Ishikawa (cell line): ENCODE data around the gene PDCD6IP.

ENCODE experiments used
- CEBPB ChIP-seq: IDR thresholded peaks from 2 replicates; pipeline ENCODE4 v1.6.1; 2012
- CREB1 ChIP-seq: IDR thresholded peaks from 2 replicates; pipeline ENCODE4 v1.6.1; 2012; ENCODE audit warnings: low read depth
- EGR1 ChIP-seq: IDR thresholded peaks from 2 replicates; pipeline ENCODE4 v1.6.1; 2012
- EP300 ChIP-seq: IDR thresholded peaks from 2 replicates; pipeline ENCODE4 v1.6.1; 2012; ENCODE audit warnings: borderline replicate concordance
- FOXM1 ChIP-seq: IDR thresholded peaks from 2 replicates; pipeline ENCODE4 v1.6.1; 2012; ENCODE audit warnings: low read depth, borderline replicate concordance
- NFIC ChIP-seq: IDR thresholded peaks from 2 replicates; pipeline ENCODE4 v1.6.1; 2012
- RAD21 ChIP-seq: IDR thresholded peaks from 2 replicates; pipeline ENCODE4 v1.6.1; 2012; ENCODE audit warnings: low read depth
- TAF1 ChIP-seq: IDR thresholded peaks from 2 replicates; pipeline ENCODE4 v1.6.1; 2012; ENCODE audit warnings: low read depth, mild to moderate bottlenecking
- TCF12 ChIP-seq: IDR thresholded peaks from 2 replicates; pipeline ENCODE4 v1.6.1; 2012; ENCODE audit warnings: low read depth
- TEAD4 ChIP-seq: IDR thresholded peaks from 2 replicates; pipeline ENCODE4 v1.6.1; 2012
- YY1 ChIP-seq: IDR thresholded peaks from 2 replicates; pipeline ENCODE4 v1.6.1; 2012; ENCODE audit warnings: low read depth
- ZBTB7A ChIP-seq: IDR thresholded peaks from 2 replicates; pipeline ENCODE4 v1.6.1; 2012; ENCODE audit warnings: low read depth
- TF ChIP-seq, protein P1 (sequence below): IDR thresholded peaks from 2 replicates; pipeline ENCODE4 v1.6.1; 2012
- TF ChIP-seq, protein P2 (sequence below): IDR thresholded peaks from 2 replicates; pipeline ENCODE4 v1.6.1; 2012; ENCODE audit warnings: low read depth, mild to moderate bottlenecking
- TF ChIP-seq, protein P3 (sequence below): IDR thresholded peaks from 2 replicates; pipeline ENCODE4 v1.6.1; 2012

The PDCD6IP gene

DNA sequence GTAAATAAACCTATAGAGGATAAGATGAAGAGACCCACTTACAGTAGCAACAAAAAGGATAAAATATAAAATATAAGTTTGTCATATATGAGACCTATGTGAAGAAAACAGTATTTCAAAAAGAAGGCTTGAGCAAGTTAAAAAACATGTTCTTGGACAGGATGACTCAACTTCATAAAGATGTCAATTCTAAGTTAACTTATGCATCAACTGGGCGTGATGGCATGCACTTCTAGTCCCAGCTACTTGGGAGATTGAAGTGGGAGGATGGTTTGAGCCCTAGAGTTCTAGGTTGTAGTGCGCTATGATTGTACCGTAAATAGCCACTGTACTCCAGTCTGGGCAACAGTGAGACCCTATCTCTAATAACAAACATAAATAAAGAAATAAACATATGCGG is 59.7 kb downstream of the PDCD6IP start:
- TF ChIP-seq TEAD4 (no peak), CREB1 (no peak), ZBTB7A (no peak), TAF1 (no peak), TCF12 (no peak)
- TF ChIP-seq, protein P1, sequence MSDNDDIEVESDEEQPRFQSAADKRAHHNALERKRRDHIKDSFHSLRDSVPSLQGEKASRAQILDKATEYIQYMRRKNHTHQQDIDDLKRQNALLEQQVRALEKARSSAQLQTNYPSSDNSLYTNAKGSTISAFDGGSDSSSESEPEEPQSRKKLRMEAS = no peak
- TF ChIP-seq, protein P2, sequence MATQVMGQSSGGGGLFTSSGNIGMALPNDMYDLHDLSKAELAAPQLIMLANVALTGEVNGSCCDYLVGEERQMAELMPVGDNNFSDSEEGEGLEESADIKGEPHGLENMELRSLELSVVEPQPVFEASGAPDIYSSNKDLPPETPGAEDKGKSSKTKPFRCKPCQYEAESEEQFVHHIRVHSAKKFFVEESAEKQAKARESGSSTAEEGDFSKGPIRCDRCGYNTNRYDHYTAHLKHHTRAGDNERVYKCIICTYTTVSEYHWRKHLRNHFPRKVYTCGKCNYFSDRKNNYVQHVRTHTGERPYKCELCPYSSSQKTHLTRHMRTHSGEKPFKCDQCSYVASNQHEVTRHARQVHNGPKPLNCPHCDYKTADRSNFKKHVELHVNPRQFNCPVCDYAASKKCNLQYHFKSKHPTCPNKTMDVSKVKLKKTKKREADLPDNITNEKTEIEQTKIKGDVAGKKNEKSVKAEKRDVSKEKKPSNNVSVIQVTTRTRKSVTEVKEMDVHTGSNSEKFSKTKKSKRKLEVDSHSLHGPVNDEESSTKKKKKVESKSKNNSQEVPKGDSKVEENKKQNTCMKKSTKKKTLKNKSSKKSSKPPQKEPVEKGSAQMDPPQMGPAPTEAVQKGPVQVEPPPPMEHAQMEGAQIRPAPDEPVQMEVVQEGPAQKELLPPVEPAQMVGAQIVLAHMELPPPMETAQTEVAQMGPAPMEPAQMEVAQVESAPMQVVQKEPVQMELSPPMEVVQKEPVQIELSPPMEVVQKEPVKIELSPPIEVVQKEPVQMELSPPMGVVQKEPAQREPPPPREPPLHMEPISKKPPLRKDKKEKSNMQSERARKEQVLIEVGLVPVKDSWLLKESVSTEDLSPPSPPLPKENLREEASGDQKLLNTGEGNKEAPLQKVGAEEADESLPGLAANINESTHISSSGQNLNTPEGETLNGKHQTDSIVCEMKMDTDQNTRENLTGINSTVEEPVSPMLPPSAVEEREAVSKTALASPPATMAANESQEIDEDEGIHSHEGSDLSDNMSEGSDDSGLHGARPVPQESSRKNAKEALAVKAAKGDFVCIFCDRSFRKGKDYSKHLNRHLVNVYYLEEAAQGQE = no peak

DNA sequence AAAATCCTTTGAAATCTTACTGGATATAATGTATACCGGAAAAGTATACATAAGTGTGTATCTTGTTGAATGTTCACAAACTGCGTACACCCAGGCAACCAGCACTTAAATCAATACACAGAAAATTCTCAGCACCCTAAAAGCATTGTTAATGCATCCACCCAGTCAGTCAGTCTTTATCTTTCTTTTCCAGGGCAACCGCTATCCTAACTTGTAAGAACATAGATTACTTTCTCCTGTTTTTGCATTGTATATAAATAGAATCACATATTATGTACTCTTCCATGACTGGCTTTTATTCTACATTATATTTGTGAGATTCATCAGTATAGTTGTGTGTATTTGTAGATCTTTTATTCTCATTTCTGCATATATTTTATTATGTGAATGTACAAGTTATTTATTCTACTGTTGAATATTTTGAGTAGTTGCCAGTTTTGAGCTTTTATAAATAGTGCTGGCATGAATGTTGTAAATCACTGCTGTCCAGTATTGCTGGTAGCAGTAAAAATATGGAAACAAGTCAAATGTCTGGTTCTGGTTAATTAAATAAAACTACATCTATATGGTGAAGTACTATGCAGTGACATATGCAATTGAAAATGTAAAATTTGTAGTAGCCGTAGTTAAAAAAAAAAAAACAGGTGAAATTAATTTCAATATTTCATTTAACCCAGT is 62.1 kb downstream of the PDCD6IP start:
- no peak for TF ChIP-seq CREB1
- TF ChIP-seq TCF12 = no peak
- no peak for TF ChIP-seq RAD21
- TF ChIP-seq, protein P3, sequence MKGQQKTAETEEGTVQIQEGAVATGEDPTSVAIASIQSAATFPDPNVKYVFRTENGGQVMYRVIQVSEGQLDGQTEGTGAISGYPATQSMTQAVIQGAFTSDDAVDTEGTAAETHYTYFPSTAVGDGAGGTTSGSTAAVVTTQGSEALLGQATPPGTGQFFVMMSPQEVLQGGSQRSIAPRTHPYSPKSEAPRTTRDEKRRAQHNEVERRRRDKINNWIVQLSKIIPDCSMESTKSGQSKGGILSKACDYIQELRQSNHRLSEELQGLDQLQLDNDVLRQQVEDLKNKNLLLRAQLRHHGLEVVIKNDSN = no peak
- no peak for TF ChIP-seq TEAD4
- no peak for TF ChIP-seq ZBTB7A
- no peak for TF ChIP-seq EGR1
- TF ChIP-seq, protein P1 = no peak
- TF ChIP-seq YY1 = no peak
- no peak for TF ChIP-seq CEBPB

DNA sequence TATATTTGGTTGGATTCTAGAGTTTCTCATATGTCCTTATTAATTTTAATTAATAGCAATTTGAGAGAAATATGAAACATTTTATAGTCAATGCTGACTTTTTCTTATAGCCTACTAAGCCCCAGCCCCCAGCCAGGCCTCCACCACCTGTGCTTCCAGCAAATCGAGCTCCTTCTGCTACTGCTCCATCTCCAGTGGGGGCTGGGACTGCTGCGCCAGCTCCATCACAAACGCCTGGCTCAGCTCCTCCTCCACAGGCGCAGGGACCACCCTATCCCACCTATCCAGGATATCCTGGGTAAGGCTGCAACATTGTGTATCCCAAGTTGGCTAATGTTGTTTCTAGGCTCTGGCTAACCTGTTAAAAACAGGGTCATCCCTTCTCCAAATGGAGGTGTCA is 66.7 kb downstream of the PDCD6IP start:
- TF ChIP-seq EP300 (no peak), ZBTB7A (no peak), YY1 (no peak), EGR1 (no peak), CEBPB (no peak), CREB1 (no peak), FOXM1 (no peak), TEAD4 (no peak), NFIC (no peak), TAF1 (no peak), RAD21 (no peak), TCF12 (no peak)
- TF ChIP-seq, protein P3 = no peak
- TF ChIP-seq, protein P1 = no peak
- TF ChIP-seq, protein P2 = no peak

DNA sequence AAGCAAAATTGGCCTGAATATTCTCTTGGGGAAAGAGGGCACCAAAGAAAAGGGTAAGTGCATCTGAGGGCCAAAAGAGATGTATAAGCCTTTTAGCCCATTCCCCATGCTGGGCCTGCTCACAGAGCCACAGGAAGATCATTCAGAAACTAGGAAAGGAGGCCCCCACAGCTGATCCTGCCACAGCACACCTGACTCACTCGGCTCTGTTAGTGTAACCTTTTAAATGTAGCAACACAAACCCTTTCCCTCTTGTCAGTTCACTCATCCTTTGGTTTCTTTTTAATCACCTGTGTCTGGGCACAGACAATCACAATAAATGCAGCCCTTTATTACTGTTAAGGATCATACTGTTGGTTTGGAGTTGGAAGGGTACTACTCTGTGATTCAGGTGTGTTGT is 69.9 kb downstream of the PDCD6IP start:
- TF ChIP-seq EGR1 (no peak), TAF1 (no peak), FOXM1 (no peak), CREB1 (no peak), RAD21 (no peak), EP300 (no peak), NFIC (no peak)
- TF ChIP-seq, protein P1 = no peak
- TF ChIP-seq, protein P2 = no peak
